Epithelial cell of alveolus of lung (primary cell): ENCODE measurements around the gene EEFSEC. TPM values are rescaled to one million over a fixed set of nuclear protein-coding genes. Genes with fewer than 3 reads are reported as not detected.

ENCODE experiments used
- total RNA-seq: library from RNA; depleted of rRNA; stranded (reverse); fragments of >200 nt; gene quantifications from 2 replicates; pipeline ENCODE4 v1.2.1, GENCODE V29; 2015

The EEFSEC gene
- 5.7 and 14.7 TPM in 2 replicates for total RNA-seq

GRCh38 chr3:128153156-128154041 is at the start of gene EEFSEC:
Gene EEFSEC, plus strand, starts transcription at chr3:128153481. Its CDS starts 27 bp downstream, at chr3:128153508.

GRCh38 chr3:128123538-128124368 is 29.5 kb upstream of the EEFSEC start, which contains the start of gene RUVBL1:
Gene RUVBL1, minus strand, starts transcription at chr3:128123812. Its CDS starts 88 bp downstream, at chr3:128123724.

Other genes with a start within 250 kb of the EEFSEC start
- gene KBTBD12, start 238.2 kb upstream of the EEFSEC start, total RNA-seq: not detected in 2 replicates
- 217 and 371 TPM in 2 replicates for gene SEC61A1, start 101.0 kb upstream of the EEFSEC start, total RNA-seq
- gene RUVBL1, start 29.7 kb upstream of the EEFSEC start, total RNA-seq: 35.1 and 76.7 TPM in 2 replicates